GM12864 (cell line): ENCODE data around the gene MRPS26.

ENCODE experiments used
- DNase-seq: peaks from one replicate; pipeline ENCODE4 v3.0.0-alpha.2; 2011; ENCODE audit warnings: low read depth
- H3K4me3 ChIP-seq: 2 replicates; pipeline ENCODE4 v1.5.1; 2011; ENCODE audit warnings: mild to moderate bottlenecking, low read depth, low read length, control low read depth
- TF ChIP-seq, protein P1 (sequence below): IDR thresholded peaks from 2 replicates; pipeline ENCODE4 v1.5.1; 2011; ENCODE audit warnings: low read depth, mild to moderate bottlenecking, moderate library complexity, low read length, control low read depth, inconsistent platforms; ENCODE audit errors: missing control alignments

MRPS26 gene

DNA sequence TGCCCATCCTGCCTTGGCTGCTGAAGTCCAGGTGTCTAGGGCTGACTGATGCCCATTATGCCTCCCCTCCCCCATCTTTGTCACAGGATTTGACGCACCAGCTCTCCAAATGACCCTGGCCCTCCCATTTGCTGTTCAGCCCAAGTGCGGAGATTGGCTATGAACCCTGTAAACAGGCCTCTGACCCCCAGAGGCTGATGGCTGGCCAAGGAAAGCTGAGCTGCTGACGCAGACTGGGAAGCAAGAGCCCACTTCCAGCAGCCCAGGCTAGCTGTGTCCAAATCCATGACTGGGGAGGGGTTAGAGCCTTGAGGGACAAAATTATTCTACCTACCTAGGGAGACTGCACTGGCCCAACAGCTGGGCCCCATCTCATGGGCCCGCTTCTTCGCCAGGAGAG, 3.2 kb upstream of the MRPS26 start:
- TF ChIP-seq, protein P1, sequence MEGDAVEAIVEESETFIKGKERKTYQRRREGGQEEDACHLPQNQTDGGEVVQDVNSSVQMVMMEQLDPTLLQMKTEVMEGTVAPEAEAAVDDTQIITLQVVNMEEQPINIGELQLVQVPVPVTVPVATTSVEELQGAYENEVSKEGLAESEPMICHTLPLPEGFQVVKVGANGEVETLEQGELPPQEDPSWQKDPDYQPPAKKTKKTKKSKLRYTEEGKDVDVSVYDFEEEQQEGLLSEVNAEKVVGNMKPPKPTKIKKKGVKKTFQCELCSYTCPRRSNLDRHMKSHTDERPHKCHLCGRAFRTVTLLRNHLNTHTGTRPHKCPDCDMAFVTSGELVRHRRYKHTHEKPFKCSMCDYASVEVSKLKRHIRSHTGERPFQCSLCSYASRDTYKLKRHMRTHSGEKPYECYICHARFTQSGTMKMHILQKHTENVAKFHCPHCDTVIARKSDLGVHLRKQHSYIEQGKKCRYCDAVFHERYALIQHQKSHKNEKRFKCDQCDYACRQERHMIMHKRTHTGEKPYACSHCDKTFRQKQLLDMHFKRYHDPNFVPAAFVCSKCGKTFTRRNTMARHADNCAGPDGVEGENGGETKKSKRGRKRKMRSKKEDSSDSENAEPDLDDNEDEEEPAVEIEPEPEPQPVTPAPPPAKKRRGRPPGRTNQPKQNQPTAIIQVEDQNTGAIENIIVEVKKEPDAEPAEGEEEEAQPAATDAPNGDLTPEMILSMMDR, result no peak
- DNase-seq, result no peak
- no peak overlapping the region for H3K4me3 ChIP-seq

- TF ChIP-seq, protein P1, result no peak
- no peak for DNase-seq
- H3K4me3 ChIP-seq, result no peak within 1 kb of the TSS
Measured at GRCh38 chr20:3043322-3043721, 2.5 kb upstream of the MRPS26 start, which contains the start of gene GNRH2. GNRH2 (plus strand) TSS chr20:3043622; CDS start chr20:3044415, 793 bp downstream.

GRCh38 chr20:3044336-3044965, 1.4 kb upstream of the MRPS26 start:
- DNase-seq, result no peak
- TF ChIP-seq, protein P1, result no peak
- no peak overlapping the region for H3K4me3 ChIP-seq

DNA sequence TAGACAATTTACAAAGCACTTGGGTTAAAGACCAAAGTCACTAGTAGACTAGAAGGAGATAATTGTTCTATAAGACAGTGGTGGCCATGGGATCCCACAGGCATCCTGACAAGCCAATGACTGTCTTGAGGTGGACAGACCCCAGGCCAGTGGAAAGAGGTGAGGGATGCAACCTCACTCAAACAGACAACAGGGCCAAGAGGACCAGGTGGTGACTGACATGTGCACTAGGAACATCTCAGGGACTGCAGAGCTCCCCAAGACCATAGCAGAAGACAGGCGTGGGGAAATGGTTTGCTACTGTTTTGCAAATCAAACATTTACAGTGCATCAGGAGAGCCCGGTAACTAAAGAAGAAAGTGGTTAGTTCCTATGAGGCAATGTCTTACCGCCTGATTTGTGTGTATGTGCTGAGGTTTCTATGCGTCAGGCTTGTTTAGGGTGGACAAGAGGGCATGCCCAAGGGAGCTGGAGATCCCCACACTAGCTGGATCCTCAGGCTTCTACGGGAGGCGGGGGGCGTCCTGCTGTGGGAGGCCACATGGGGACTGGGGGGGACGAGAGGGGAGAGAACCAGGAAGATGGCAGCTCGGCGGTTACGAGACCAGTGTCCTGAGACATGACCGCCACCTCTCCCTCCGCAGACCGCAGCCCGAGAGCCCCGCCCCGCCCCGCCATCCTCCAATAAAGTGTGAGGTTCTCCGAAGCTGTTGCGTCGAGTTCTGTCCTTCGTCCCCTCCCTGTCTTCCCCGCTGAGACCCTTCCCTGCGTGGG, 623 bp upstream of the MRPS26 start:
- TF ChIP-seq, protein P1, result no peak
- peak overlapping the region; percentile 68 for H3K4me3 ChIP-seq
- DNase-seq, result no peak

DNA sequence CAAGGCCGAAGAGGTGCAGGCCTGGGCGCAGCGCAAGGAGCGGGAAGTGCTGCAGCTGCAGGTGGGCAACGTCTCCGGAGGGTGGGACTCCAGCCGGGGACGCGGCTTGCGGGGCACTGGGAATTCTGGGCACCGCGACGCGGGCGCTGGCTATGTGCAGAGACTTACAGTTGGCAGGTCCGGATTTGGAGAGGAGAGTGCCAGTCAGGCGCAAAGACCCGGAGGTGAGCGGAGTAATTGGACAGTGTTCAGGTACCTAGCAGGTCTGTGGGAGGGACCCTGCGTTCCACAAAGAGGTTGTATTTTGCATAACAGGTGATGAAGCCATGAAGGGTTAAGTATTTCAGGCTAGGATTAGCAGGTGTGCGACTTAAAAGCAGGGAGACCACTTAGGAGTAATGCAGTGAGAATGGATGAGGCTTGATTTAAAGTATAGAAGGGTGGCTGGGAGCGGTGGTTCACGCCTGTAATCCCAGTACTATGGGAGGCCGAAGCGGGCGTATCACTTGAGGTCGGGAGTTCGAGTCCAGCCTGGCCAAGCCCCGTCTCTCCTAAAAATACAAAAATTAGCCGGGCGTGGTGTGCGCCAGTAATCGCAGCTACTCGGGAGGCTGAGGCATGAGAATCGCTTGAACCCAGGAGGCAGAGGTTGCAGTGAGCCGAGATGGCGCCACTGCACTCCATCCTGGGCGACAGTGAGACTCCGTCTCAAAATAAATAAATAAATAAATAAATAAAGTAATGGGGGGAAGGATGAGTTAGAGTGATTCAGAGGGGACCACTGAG, 1.0 kb downstream of the MRPS26 start:
- H3K4me3 ChIP-seq, result peak overlapping the region; percentile 68
- no peak for DNase-seq
- TF ChIP-seq, protein P1, result no peak

- no peak for DNase-seq
- no peak overlapping the region; the same call in 1 of the 2 replicates for H3K4me3 ChIP-seq
- TF ChIP-seq, protein P1, result no peak
Measured at GRCh38 chr20:3047486-3048419, 1.9 kb downstream of the MRPS26 start.
